ENCODE data around the gene CKAP4. TPM values are rescaled to one million over a fixed set of nuclear protein-coding genes. Genes with fewer than 3 reads are reported as not detected.

CKAP4 gene
- total and polyA plus RNA-seq, 7 experiments from 2014 or later: 4.3 to 27.2 (median 12.8) TPM

DNA sequence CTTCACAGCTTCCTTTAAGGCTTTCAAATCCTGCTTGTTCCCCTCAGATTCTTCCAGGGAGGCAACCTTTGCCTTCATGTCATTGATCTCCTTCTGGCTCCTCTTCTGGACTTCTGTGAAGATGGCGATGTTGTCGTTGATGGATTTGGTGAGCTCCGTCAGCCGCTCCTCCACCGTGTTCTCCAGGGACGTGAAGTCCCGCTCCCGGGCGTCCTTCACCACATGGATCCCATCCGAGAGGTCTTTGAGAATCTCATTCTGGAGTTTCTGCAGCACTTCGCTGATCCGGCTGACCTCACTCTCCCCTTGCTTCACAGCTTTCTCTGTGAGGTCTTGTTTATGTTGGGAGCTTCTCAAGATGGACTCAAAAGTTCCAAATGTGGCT is 7.9 kb downstream of the CKAP4 start:
- ATAC-seq: no peak
- peaks cover 1 to 24% (median 9%) of the 10 kb centered on the region in 5 donors for H3K36me3 Mint-ChIP-seq
- H3K36me3 ChIP-seq (ENCODE audit: control insufficient read depth in 2 of 3, insufficient read depth in 3 of 3, low read length in 3 of 3): peaks cover 0 to 18% (median 0%) of the 10 kb centered on the region in 3 experiments
- H3K4me1 ChIP-seq (ENCODE audit: control insufficient read depth in 2 of 2, insufficient read depth in 2 of 2, low read length in 2 of 2): no peaks in the 10 kb centered on the region
- H3K4me3 Mint-ChIP-seq: no peak overlapping the region
- intact Hi-C loops (cut with micrococcal nuclease): loop anchor here in 1 of 2 donors (10.0 kb wide), 1 partner anchor 1005 kb away; the partner anchor contains the start of gene APPL2
- H3K27me3 Mint-ChIP-seq: peaks cover 0 to under 1% (median 0%) of the 10 kb centered on the region in 5 donors
- no peak for DNase-seq
- no peaks in the 10 kb centered on the region for H3K27me3 ChIP-seq (ENCODE audit: control insufficient read depth in 2 of 2, insufficient read depth in 2 of 2, low read length in 2 of 2)
- no peak overlapping the region for H3K27ac ChIP-seq (ENCODE audit: low read depth, low read length)
- ChIA-PET POLR2A (no interaction called here), CTCF (interaction anchor here (0.6 to 0.9 kb wide), 4 partner anchors 16 to 714 kb away, joined by 3 to 4 read pairs (median 4); no protein-coding TSS in a partner anchor)
- peaks cover under 1 to 9% (median 5%) of the 10 kb centered on the region in 7 donors for H3K4me1 Mint-ChIP-seq
- no peak overlapping the region for H3K4me3 ChIP-seq (ENCODE audit: low read length)
- no peak overlapping the region for H3K27ac Mint-ChIP-seq
- H3K9me3 Mint-ChIP-seq: no peaks in the 10 kb centered on the region
- no peaks in the 10 kb centered on the region for H3K9me3 ChIP-seq (ENCODE audit: control insufficient read depth in 2 of 3, low read length in 3 of 3)

DNA sequence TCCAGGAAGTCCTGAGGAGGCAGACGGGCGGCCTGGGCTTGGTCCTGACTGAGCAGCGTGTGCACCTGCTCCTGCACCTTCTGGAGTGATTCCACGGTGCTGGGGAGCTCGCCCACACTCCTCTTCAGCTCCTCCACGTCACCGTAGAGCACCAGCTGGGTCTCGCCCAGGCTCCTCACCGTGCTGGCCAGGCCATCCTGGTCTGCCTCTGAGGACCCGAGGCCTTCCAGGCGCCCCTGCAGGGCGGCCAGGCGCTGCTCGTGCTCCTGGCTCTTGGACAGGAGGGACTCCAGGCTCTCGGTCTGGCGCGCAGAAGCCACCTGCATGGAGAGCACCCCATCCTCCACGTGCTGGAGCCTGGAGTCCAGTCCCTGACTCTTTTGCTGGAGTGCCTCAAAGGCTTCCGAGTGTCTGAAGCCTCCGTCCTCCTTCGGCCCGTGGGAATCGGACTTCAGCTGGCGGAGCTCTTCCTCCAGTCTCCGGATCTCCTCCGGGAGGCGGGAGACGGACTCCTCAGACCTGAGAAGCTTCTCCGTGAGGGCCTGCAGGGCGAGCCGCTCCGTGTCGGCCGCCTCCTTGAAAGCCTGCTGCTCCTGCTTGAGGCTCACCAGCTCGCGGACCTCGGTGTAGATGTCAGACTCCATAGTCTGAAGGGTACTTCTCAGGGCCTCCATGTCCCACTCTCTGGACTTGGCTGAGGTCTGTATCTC is 8.4 kb downstream of the CKAP4 start:
- no peak overlapping the region for H3K27ac Mint-ChIP-seq
- peaks cover 1 to 23% (median 9%) of the 10 kb centered on the region in 5 donors for H3K36me3 Mint-ChIP-seq
- DNase-seq (no peak), ATAC-seq (no peak)
- no peaks in the 10 kb centered on the region for H3K27me3 Mint-ChIP-seq
- Histone ChIP-seq H3K4me1 (ENCODE audit: control insufficient read depth in 2 of 2, insufficient read depth in 2 of 2, low read length in 2 of 2) (no peaks in the 10 kb centered on the region), H3K36me3 (ENCODE audit: control insufficient read depth in 2 of 3, insufficient read depth in 3 of 3, low read length in 3 of 3) (peaks cover 0 to 18% (median 0%) of the 10 kb centered on the region in 3 experiments), H3K9me3 (ENCODE audit: control insufficient read depth in 2 of 3, low read length in 3 of 3) (no peaks in the 10 kb centered on the region), H3K27me3 (ENCODE audit: control insufficient read depth in 2 of 2, insufficient read depth in 2 of 2, low read length in 2 of 2) (no peaks in the 10 kb centered on the region), H3K27ac (ENCODE audit: low read depth, low read length) (no peak overlapping the region), H3K4me3 (ENCODE audit: low read length) (no peak overlapping the region)
- peaks cover 0 to 6% (median 3%) of the 10 kb centered on the region in 7 donors for H3K4me1 Mint-ChIP-seq
- intact Hi-C loops (cut with micrococcal nuclease): no loop called here
- CTCF ChIA-PET: interaction anchor here (0.6 to 0.9 kb wide), 4 partner anchors 16 to 715 kb away, joined by 3 to 4 read pairs (median 4); no protein-coding TSS in a partner anchor
- H3K9me3 Mint-ChIP-seq: no peaks in the 10 kb centered on the region
- POLR2A ChIA-PET: no interaction called here
- no peak overlapping the region for H3K4me3 Mint-ChIP-seq

DNA sequence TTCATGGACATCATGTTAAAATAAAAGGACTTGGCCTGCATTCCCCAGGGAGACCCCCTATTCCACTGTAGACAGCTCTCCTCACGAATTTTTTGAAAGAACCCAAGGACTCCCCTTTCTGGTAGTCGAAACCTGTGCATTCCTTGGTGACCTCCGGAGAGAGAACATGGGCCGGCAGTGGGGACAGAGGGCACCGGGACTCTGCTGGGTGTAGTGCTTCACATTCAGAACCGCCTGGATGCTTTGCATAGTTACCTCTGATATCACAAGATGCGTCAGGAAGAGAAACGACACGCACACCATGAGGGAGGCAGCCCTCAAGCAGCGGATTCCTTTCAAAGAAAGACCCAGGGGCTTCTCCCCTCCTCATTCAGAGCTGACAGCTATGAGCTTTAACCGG is 9.7 kb downstream of the CKAP4 start:
- DNase-seq (no peak), ATAC-seq (no peak)
- Histone ChIP-seq H3K4me1 (ENCODE audit: control insufficient read depth in 2 of 2, insufficient read depth in 2 of 2, low read length in 2 of 2) (no peaks in the 10 kb centered on the region), H3K27ac (ENCODE audit: low read depth, low read length) (no peak overlapping the region), H3K9me3 (ENCODE audit: control insufficient read depth in 2 of 3, low read length in 3 of 3) (no peaks in the 10 kb centered on the region), H3K4me3 (ENCODE audit: low read length) (no peak overlapping the region), H3K27me3 (ENCODE audit: control insufficient read depth in 2 of 2, insufficient read depth in 2 of 2, low read length in 2 of 2) (no peaks in the 10 kb centered on the region), H3K36me3 (ENCODE audit: control insufficient read depth in 2 of 3, insufficient read depth in 3 of 3, low read length in 3 of 3) (peaks cover 0 to 18% (median 0%) of the 10 kb centered on the region in 3 experiments)
- Mint-ChIP-seq H3K9me3 (no peaks in the 10 kb centered on the region), H3K27ac (peak overlapping the region in 1 of 9 donors; percentile 24), H3K4me1 (peaks cover 0 to 4% (median under 1%) of the 10 kb centered on the region in 7 donors), H3K4me3 (no peak overlapping the region), H3K27me3 (no peaks in the 10 kb centered on the region), H3K36me3 (peaks cover 1 to 23% (median 9%) of the 10 kb centered on the region in 5 donors)
- ChIA-PET POLR2A (no interaction called here), CTCF (no interaction called here)
- intact Hi-C loops (cut with micrococcal nuclease): no loop called here

DNA sequence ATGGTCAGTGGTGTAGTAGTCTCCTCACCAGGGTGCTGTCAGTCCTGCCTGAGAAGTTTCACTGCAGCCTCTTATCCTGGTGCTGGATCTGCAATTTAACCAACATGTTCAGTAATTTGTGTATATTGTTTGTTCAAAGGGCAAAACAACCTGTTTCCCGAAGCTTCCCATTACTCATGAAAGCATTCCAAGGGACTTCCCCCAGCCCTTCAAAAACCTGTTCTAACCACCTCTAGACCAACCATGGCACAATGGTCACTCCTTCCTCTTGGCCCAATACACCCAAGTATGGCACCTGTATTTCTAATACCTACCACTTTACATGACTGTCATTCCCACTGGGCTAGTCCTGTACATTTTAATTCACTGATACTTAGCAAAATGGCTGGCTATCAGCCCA is 12.1 kb downstream of the CKAP4 start:
- Mint-ChIP-seq H3K36me3 (peaks cover 1 to 23% (median 9%) of the 10 kb centered on the region in 5 donors), H3K27me3 (peaks cover 0 to 6% (median 0%) of the 10 kb centered on the region in 5 donors), H3K9me3 (no peaks in the 10 kb centered on the region), H3K27ac (peak overlapping the region in 2 of 9 donors; percentile 0 to 12), H3K4me3 (no peak overlapping the region), H3K4me1 (peaks cover 0 to 2% (median 0%) of the 10 kb centered on the region in 7 donors)
- intact Hi-C loops (cut with micrococcal nuclease): no loop called here
- no peaks in the 10 kb centered on the region for H3K27me3 ChIP-seq (ENCODE audit: control insufficient read depth in 2 of 2, insufficient read depth in 2 of 2, low read length in 2 of 2)
- POLR2A ChIA-PET: no interaction called here
- no peaks in the 10 kb centered on the region for H3K9me3 ChIP-seq (ENCODE audit: control insufficient read depth in 2 of 3, low read length in 3 of 3)
- ATAC-seq (no peak), DNase-seq (no peak)
- no peak overlapping the region for H3K4me3 ChIP-seq (ENCODE audit: low read length)
- H3K36me3 ChIP-seq (ENCODE audit: control insufficient read depth in 2 of 3, insufficient read depth in 3 of 3, low read length in 3 of 3): peaks cover 0 to 18% (median 0%) of the 10 kb centered on the region in 3 experiments
- H3K27ac ChIP-seq (ENCODE audit: low read depth, low read length): no peak overlapping the region
- CTCF ChIA-PET: no interaction called here
- no peaks in the 10 kb centered on the region for H3K4me1 ChIP-seq (ENCODE audit: control insufficient read depth in 2 of 2, insufficient read depth in 2 of 2, low read length in 2 of 2)

DNA sequence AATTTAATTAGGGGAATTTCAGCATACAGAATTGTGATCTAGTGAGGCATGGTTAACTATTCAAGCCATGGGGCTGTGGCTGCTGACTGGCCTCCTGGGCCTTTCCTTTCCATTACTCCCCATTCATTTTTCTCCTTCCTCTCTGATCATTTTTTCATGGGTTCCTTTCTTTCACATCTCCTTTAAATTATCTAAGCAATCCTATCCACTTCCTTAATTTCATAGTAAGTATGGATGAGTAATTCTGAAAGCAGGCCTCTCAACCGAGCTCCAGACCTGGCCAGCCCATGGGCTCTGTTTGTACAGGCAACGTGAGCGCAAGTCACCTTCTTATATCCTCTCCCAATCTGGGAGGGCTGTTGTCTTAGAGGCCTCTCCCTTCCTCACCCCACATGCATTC is 13.4 kb downstream of the CKAP4 start:
- no peaks in the 10 kb centered on the region for H3K27me3 ChIP-seq (ENCODE audit: control insufficient read depth in 2 of 2, insufficient read depth in 2 of 2, low read length in 2 of 2)
- no peak for DNase-seq
- Mint-ChIP-seq H3K4me1 (no peaks in the 10 kb centered on the region), H3K36me3 (peaks cover 0 to 17% (median 5%) of the 10 kb centered on the region in 5 donors), H3K27me3 (peaks cover 0 to 10% (median 0%) of the 10 kb centered on the region in 5 donors), H3K27ac (peak overlapping the region in 1 of 9 donors; percentile 23), H3K9me3 (no peaks in the 10 kb centered on the region), H3K4me3 (no peak overlapping the region)
- H3K4me1 ChIP-seq (ENCODE audit: control insufficient read depth in 2 of 2, insufficient read depth in 2 of 2, low read length in 2 of 2): no peaks in the 10 kb centered on the region
- CTCF ChIA-PET: interaction anchor here (0.5 kb wide), 1 partner anchor 102 kb away, joined by 3 read pairs; no protein-coding TSS in a partner anchor
- POLR2A ChIA-PET: interaction anchor here (1.6 kb wide), 1 partner anchor 12 kb away, joined by 3 read pairs; no protein-coding TSS in a partner anchor
- no peak overlapping the region for H3K27ac ChIP-seq (ENCODE audit: low read depth, low read length)
- intact Hi-C loops (cut with micrococcal nuclease): no loop called here
- H3K4me3 ChIP-seq (ENCODE audit: low read length): no peak overlapping the region
- no peaks in the 10 kb centered on the region for H3K9me3 ChIP-seq (ENCODE audit: control insufficient read depth in 2 of 3, low read length in 3 of 3)
- peaks cover 0 to 10% (median 0%) of the 10 kb centered on the region in 3 experiments for H3K36me3 ChIP-seq (ENCODE audit: control insufficient read depth in 2 of 3, insufficient read depth in 3 of 3, low read length in 3 of 3)
- ATAC-seq: peak; percentile 51

DNA sequence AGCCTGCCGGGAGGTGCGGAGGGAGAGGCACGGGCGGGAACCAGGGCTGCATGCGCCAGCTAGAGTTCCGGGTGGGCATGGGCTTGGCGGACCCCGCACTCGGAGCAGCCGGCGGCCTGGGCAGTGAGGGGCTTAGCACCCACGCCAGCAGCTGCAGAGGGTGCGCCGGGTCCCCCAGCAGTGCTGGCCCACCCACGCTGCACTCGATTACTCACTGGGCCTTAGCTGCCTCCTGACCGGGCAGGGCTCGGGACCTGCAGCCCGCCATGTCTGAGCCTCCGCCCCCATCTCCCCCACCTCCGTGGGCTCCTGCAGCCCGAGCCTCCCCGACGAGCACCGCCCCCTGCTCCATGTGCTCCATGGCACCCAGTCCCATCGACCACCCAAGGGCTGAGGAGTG is 14.8 kb downstream of the CKAP4 start:
- Histone ChIP-seq H3K27ac (ENCODE audit: low read depth, low read length) (no peak overlapping the region), H3K4me3 (ENCODE audit: low read length) (no peak overlapping the region), H3K36me3 (ENCODE audit: control insufficient read depth in 2 of 3, insufficient read depth in 3 of 3, low read length in 3 of 3) (no peaks in the 10 kb centered on the region), H3K27me3 (ENCODE audit: control insufficient read depth in 2 of 2, insufficient read depth in 2 of 2, low read length in 2 of 2) (no peaks in the 10 kb centered on the region), H3K4me1 (ENCODE audit: control insufficient read depth in 2 of 2, insufficient read depth in 2 of 2, low read length in 2 of 2) (peaks cover 0 to 1% of the 10 kb centered on the region in 2 donors), H3K9me3 (ENCODE audit: control insufficient read depth in 2 of 3, low read length in 3 of 3) (no peaks in the 10 kb centered on the region)
- Mint-ChIP-seq H3K4me1 (peaks cover 0 to 1% (median 0%) of the 10 kb centered on the region in 7 donors), H3K36me3 (peaks cover 0 to 9% (median 2%) of the 10 kb centered on the region in 5 donors), H3K4me3 (no peak overlapping the region), H3K27ac (no peak overlapping the region), H3K9me3 (no peaks in the 10 kb centered on the region), H3K27me3 (peaks cover 0 to 10% (median 0%) of the 10 kb centered on the region in 5 donors)
- ChIA-PET POLR2A (interaction anchor here (0.6 to 1.6 kb wide), 2 partner anchors 14 to 1086 kb away, joined by 3 read pairs; no protein-coding TSS in a partner anchor), CTCF (interaction anchor here (0.9 kb wide), 1 partner anchor 50 kb away, joined by 3 read pairs; no protein-coding TSS in a partner anchor)
- intact Hi-C loops (cut with micrococcal nuclease): no loop called here
- DNase-seq (no peak), ATAC-seq (no peak)
